K562 (cell line): ENCODE data around the gene NUDT14. TPM values are rescaled to one million over a fixed set of nuclear protein-coding genes. Genes with fewer than 3 reads are reported as not detected.

ENCODE experiments used
- ATAC-seq: fragments of 200-7000 bp; cut with Tn5 transposase; 3 replicates; pipeline ENCODE4 v1.9.1; 2020; ENCODE audit warnings: moderate library complexity
- BruUV-seq: library from RNA; stranded (reverse); fragments of 400-500 nt; replicated peaks from 2 replicates; lab custom pipeline; 2021; lab: Mats Ljungman, UMichigan
- CTCF ChIA-PET: fragments of 300-600 bp; formaldehyde crosslinking; extraction: SDS; loops from one replicate; lab custom pipeline; 2021; ENCODE audit warnings: low intra/inter-chr PET ratio; lab: Yijun Ruan, JAX
- POLR2A ChIA-PET: fragments of 300-600, 350-650 bp; sonication (Branson Sonifier 250); formaldehyde crosslinking; extraction: SDS; loops from one replicate; lab custom pipeline; 2021; ENCODE audit warnings: antibody characterized with exemption, inconsistent platforms; lab: Yijun Ruan, JAX
- DNase-seq, 4 experiments: peaks; one replicate each; pipeline versions ENCODE4 v3.0.0 to v3.0.0-alpha.2; 2011 to 2018; ENCODE audit warnings: low spot score in 3 of 4, mixed read lengths in 3 of 4; ENCODE audit errors: extremely low read depth in 1 of 4
- FAIRE-seq: peaks from 2 replicates; lab custom pipeline; 2011; peaks lifted over from hg19 to GRCh38; lab: Jason Lieb, UNC
- H2AFZ ChIP-seq: 2 replicates; pipeline ENCODE4 v1.6.0; 2011; ENCODE audit warnings: low read depth, low read length, control low read depth, inconsistent platforms
- H3K27ac ChIP-seq: fragments of 200-600 bp; 3 replicates; pipeline ENCODE4 v1.8.0; 2011; ENCODE audit warnings: low read depth, mild to moderate bottlenecking, control low read depth, inconsistent platforms, low read length, moderate library complexity, mixed read lengths; ENCODE audit errors: extremely low read depth
- H3K27me3 ChIP-seq, 2 experiments: fragments of 300-600 bp in 1 of 2; 2 replicates in 1 of 2; 3 replicates in 1 of 2; pipeline versions ENCODE4 v1.6.0 to v1.8.0; 2011; ENCODE audit warnings: inconsistent platforms in 2 of 2, low read length in 2 of 2, mild to moderate bottlenecking in 1 of 2, mixed read lengths in 1 of 2, moderate library complexity in 1 of 2; ENCODE audit not compliant: control insufficient read depth in 2 of 2, insufficient read depth in 2 of 2
- H3K36me3 ChIP-seq: fragments of 300-600 bp; 3 replicates; pipeline ENCODE4 v1.8.0; 2011; ENCODE audit warnings: mild to moderate bottlenecking, low read length, inconsistent platforms; ENCODE audit not compliant: control insufficient read depth, insufficient read depth
- H3K4me1 ChIP-seq, 2 experiments: fragments of 200-600 bp in 1 of 2; replicated peaks in 1 of 2; 2 replicates in 1 of 2; 3 replicates in 1 of 2; pipeline versions ENCODE4 v1.5.1 to v1.8.0; 2011; ENCODE audit warnings: inconsistent platforms in 2 of 2, low read length in 2 of 2, mild to moderate bottlenecking in 1 of 2, mixed read lengths in 1 of 2, moderate library complexity in 1 of 2; ENCODE audit not compliant: control insufficient read depth in 2 of 2, insufficient read depth in 2 of 2
- H3K4me2 ChIP-seq: 2 replicates; pipeline ENCODE4 v1.6.1; 2011; ENCODE audit warnings: low read length, control low read depth, inconsistent platforms, mixed read lengths; ENCODE audit not compliant: insufficient read depth
- H3K4me3 ChIP-seq: fragments of 200-600 bp; sonication (generic), shearing (Covaris generic); 2 replicates; pipeline ENCODE4 v1.5.1; 2016; ENCODE audit warnings: control low read depth, inconsistent platforms
- H3K79me2 ChIP-seq: fragments of 200-600 bp; 3 replicates; pipeline ENCODE4 v1.8.0; 2011; ENCODE audit warnings: low read length, inconsistent platforms; ENCODE audit not compliant: control insufficient read depth, insufficient read depth
- H3K9ac ChIP-seq, 2 experiments: 2 replicates each; pipeline versions ENCODE4 v1.6.0 to v1.6.1; 2011; ENCODE audit warnings: low read depth in 2 of 2, low read length in 2 of 2, control low read depth in 1 of 2, inconsistent platforms in 1 of 2, mild to moderate bottlenecking in 1 of 2, mixed read lengths in 1 of 2; ENCODE audit not compliant: insufficient read depth in 1 of 2
- H3K9me1 ChIP-seq: one replicate; pipeline ENCODE4 v1.6.0; 2011; ENCODE audit warnings: inconsistent platforms, mild to moderate bottlenecking, low read length, moderate library complexity; ENCODE audit not compliant: control insufficient read depth, insufficient read depth
- H3K9me3 ChIP-seq: replicated peaks from 2 replicates; pipeline ENCODE4 v1.5.1; 2011; ENCODE audit warnings: low read depth, low read length, inconsistent platforms; ENCODE audit not compliant: control insufficient read depth, insufficient read depth
- H4K20me1 ChIP-seq: replicated peaks from 2 replicates; pipeline ENCODE4 v1.6.1; 2011; ENCODE audit warnings: low read length, inconsistent platforms, mixed read lengths; ENCODE audit not compliant: control insufficient read depth, insufficient read depth
- POLR2G ChIP-seq: fragments of 200-400 bp; formaldehyde crosslinking; IDR thresholded peaks from 2 replicates; pipeline ENCODE4 v1.6.1; 2017; ENCODE audit warnings: low read depth, mild to moderate bottlenecking, antibody characterized with exemption, low read length, moderate library complexity
- WGBS: fragments of 100-300 bp; shearing (Covaris generic); methylation state at CpG from one replicate; pipeline ENCODE4 v1.1.6; 2016; ENCODE audit warnings: low coverage, mixed read lengths; ENCODE audit not compliant: insufficient coverage; ENCODE audit errors: missing lambda C conversion rate; 5-methylcytosine and 5-hydroxymethylcytosine counted together
- in situ Hi-C: fragments of 300-500 bp; cut with MboI; formaldehyde crosslinking; loops from 4 replicates; pipeline ENCODE4 v1.15.0; 2018; ENCODE audit warnings: inconsistent platforms, mixed read lengths
- intact Hi-C: fragments of 100-400 bp; cut with micrococcal nuclease; formaldehyde crosslinking; loops from 2 replicates; pipeline ENCODE4 v1.14.2; 2022
- polyA plus RNA-seq, 8 experiments: library from polyadenylated mRNA; depleted of rRNA in 4 of 8; stranded (reverse) in 5 of 8; unstranded in 3 of 8; fragments of >200 nt; fragmentation: Nextera tagmentation in 2 of 8; fragmentation: Illumina TruSeq in 1 of 8; extraction: Ambion mirVana in 2 of 8; extraction: Trizol in 1 of 8; gene quantifications; 2 replicates each; pipeline versions ENCODE4 v1.2.1 to v1.2.3, GENCODE V29; 2011 to 2014; ENCODE audit warnings: inconsistent platforms in 1 of 8, missing spikeins in 1 of 8
- total RNA-seq, 7 experiments: library from RNA; depleted of rRNA in 6 of 7; stranded (reverse); fragments of >200 nt in 6 of 7; fragmentation: Illumina TruSeq in 2 of 7; extraction: Trizol in 2 of 7; gene quantifications; 2 replicates each; pipeline versions ENCODE4 v1.2.1 to v1.2.3, GENCODE V29; 2011 to 2021; ENCODE audit warnings: low replicate concordance in 1 of 7
- TF ChIP-seq, protein P1 (sequence below): IDR thresholded peaks from 3 replicates; pipeline ENCODE4 v1.6.1; 2011; ENCODE audit warnings: borderline replicate concordance, mild to moderate bottlenecking; ENCODE audit not compliant: insufficient read length, insufficient read depth

NUDT14 gene
- total and polyA plus RNA-seq, 9 of the 15 experiments (the other 6 are each of a cell fraction or from before 2014, with no cell fraction given): 0.14 to 16.3 (median 8.2) TPM

DNA sequence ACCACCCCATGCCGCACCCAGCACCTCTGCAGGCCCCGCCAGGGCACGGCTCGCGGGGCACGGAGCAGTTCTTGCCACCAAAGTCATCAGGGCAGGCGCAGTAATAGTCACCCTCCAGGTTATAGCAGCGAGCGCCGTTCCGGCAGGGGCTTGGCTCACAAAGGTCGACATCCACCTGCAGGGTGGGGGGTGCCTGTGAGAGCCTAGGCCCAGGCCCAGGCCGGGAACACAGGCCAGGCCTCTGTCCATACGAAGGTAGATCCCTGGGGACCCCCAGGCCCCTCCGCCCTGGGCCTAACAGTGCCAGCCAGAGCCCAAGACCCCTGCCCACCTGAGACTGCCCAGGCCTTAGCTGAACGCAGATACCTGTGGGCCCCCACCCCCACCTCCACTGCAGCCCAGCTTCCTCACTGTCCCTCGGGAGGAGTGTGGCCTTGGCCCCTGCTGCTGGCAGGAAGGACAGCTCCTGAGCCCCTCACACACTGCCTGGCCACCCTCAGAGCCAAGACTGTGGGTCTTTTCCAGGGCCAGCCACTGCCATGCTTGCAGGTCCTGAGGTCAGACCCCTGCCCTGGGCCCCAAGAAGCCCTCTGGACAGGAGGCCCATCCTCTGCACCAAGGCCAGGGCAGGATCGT, 31.8 kb downstream of the NUDT14 start:
- no peak overlapping the region for H3K4me2 ChIP-seq
- H2AFZ ChIP-seq: no peak overlapping the region
- H4K20me1 ChIP-seq: no peaks in the 10 kb centered on the region
- CTCF ChIA-PET: no interaction called here
- 93% methylated on average over 3 of the region's 18 CpGs for WGBS
- H3K9ac ChIP-seq: no peak overlapping the region
- H3K27ac ChIP-seq: no peak overlapping the region
- 0 out of 2 replicates have a peak, but pooled peaks have one; percentile 14 for TF ChIP-seq POLR2G
- TF ChIP-seq, protein P1, sequence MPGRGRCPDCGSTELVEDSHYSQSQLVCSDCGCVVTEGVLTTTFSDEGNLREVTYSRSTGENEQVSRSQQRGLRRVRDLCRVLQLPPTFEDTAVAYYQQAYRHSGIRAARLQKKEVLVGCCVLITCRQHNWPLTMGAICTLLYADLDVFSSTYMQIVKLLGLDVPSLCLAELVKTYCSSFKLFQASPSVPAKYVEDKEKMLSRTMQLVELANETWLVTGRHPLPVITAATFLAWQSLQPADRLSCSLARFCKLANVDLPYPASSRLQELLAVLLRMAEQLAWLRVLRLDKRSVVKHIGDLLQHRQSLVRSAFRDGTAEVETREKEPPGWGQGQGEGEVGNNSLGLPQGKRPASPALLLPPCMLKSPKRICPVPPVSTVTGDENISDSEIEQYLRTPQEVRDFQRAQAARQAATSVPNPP: no peak
- no peaks in the 10 kb centered on the region for H3K9me1 ChIP-seq
- in situ Hi-C loops (no loop called here), intact Hi-C loops (no loop called here)
- no peak for DNase-seq
- no TSS peak for BruUV-seq
- ATAC-seq: no peak
- FAIRE-seq: no peak
- no peaks in the 10 kb centered on the region for H3K27me3 ChIP-seq
- H3K79me2 ChIP-seq: no peaks in the 10 kb centered on the region
- POLR2A ChIA-PET: interaction anchor here (0.6 kb wide), 1 partner anchor 21 kb away, joined by 3 read pairs; no protein-coding TSS in a partner anchor
- H3K4me1 ChIP-seq: peaks cover 0 to 18% of the 10 kb centered on the region in 2 experiments; a peak in 1 of 5 replicates
- H3K4me3 ChIP-seq: no peak overlapping the region
- H3K9me3 ChIP-seq: no peaks in the 10 kb centered on the region
- H3K36me3 ChIP-seq: peaks cover 34% of the 10 kb centered on the region; the same call in 1 of the 3 replicates
